Parathyroid adenoma (tissue), 2 donors: Measurements from ENCODE around the gene FN3KRP.
"Not testable (repeated sequence)": the region's sequence is repeated elsewhere in the genome, so short reads cannot be mapped to it uniquely, and the experiment has no call there.

Source experiments
- H2AFZ ChIP-seq: fragments of 300-600 bp; sonication (generic); one replicate; pipeline ENCODE4 v1.7.0; 2017; ENCODE audit warnings: antibody characterized with exemption, mild to moderate bottlenecking
- H3K27ac ChIP-seq: fragments of 300-600 bp; sonication (generic); one replicate; pipeline ENCODE4 v1.7.0; 2017
- H3K27me3 ChIP-seq: fragments of 300-600 bp; sonication (generic); one replicate; pipeline ENCODE4 v1.7.0; 2017; ENCODE audit warnings: low read length; ENCODE audit not compliant: control insufficient read depth, insufficient read depth
- H3K36me3 ChIP-seq: fragments of 300-600 bp; sonication (generic); one replicate; pipeline ENCODE4 v1.7.0; 2017; ENCODE audit warnings: low read length; ENCODE audit not compliant: control insufficient read depth, insufficient read depth
- H3K4me1 ChIP-seq: fragments of 300-600 bp; sonication (generic); one replicate; pipeline ENCODE4 v1.7.0; 2017; ENCODE audit warnings: control low read depth
- H3K4me2 ChIP-seq: fragments of 300-600 bp; sonication (generic); one replicate; pipeline ENCODE4 v1.7.0; 2017; ENCODE audit warnings: low read length
- H3K4me3 ChIP-seq: fragments of 300-600 bp; sonication (generic); one replicate; pipeline ENCODE4 v1.7.0; 2017; ENCODE audit warnings: low read depth, low read length
- H3K79me2 ChIP-seq: fragments of 300-600 bp; sonication (generic); one replicate; pipeline ENCODE4 v1.7.0; 2017; ENCODE audit warnings: control low read depth
- H3K9ac ChIP-seq: fragments of 300-600 bp; sonication (generic); one replicate; pipeline ENCODE4 v1.7.0; 2017; ENCODE audit warnings: mild to moderate bottlenecking
- H3K9me3 ChIP-seq: fragments of 300-600 bp; sonication (generic); one replicate; pipeline ENCODE4 v1.7.0; 2017; ENCODE audit warnings: low read length; ENCODE audit not compliant: control insufficient read depth
- CTCF ChIP-seq: fragments of 300-600 bp; sonication (generic); IDR thresholded peaks from one replicate; pipeline ENCODE4 v1.7.0; 2017; ENCODE audit warnings: antibody characterized with exemption, mild to moderate bottlenecking
- donor health status: primary hyperparathyroidism.

Gene FN3KRP

GRCh38 chr17:82767041-82767754 is 50.7 kb downstream of the FN3KRP start:
- Histone ChIP-seq H3K4me1 (no peaks in the 10 kb centered on the region), H3K79me2 (peaks cover 7% of the 10 kb centered on the region), H3K9ac (no peak overlapping the region), H3K36me3 (no peaks in the 10 kb centered on the region), H3K4me3 (no peak overlapping the region), H3K9me3 (no peaks in the 10 kb centered on the region), H3K27me3 (no peaks in the 10 kb centered on the region), H3K4me2 (no peak overlapping the region), H3K27ac (no peak overlapping the region), H2AFZ (no peak overlapping the region)
- TF ChIP-seq CTCF: peak; percentile 61

- no peaks in the 10 kb centered on the region for H3K79me2 ChIP-seq
- no peaks in the 10 kb centered on the region for H3K9me3 ChIP-seq
- H3K36me3 ChIP-seq: no peaks in the 10 kb centered on the region
- H3K27ac ChIP-seq: no peak overlapping the region
- no peak for TF ChIP-seq CTCF
- H3K27me3 ChIP-seq: no peaks in the 10 kb centered on the region
- no peak overlapping the region for H3K4me2 ChIP-seq
- H3K4me1 ChIP-seq: no peaks in the 10 kb centered on the region
- H3K9ac ChIP-seq: no peak overlapping the region
- no peak overlapping the region for H2AFZ ChIP-seq
- no peak overlapping the region for H3K4me3 ChIP-seq
Observed at GRCh38 chr17:82769041-82769440, 52.5 kb downstream of the FN3KRP start.

GRCh38 chr17:82772026-82772425 is 55.5 kb downstream of the FN3KRP start:
- H3K79me2 ChIP-seq: peaks cover 8% of the 10 kb centered on the region
- H2AFZ ChIP-seq: no peak overlapping the region
- TF ChIP-seq CTCF: no peak
- H3K4me2 ChIP-seq: no peak overlapping the region
- no peak overlapping the region for H3K27ac ChIP-seq
- H3K9me3 ChIP-seq: no peaks in the 10 kb centered on the region
- no peak overlapping the region for H3K4me3 ChIP-seq
- no peaks in the 10 kb centered on the region for H3K27me3 ChIP-seq
- H3K9ac ChIP-seq: no peak overlapping the region
- H3K4me1 ChIP-seq: peaks cover 4% of the 10 kb centered on the region
- no peaks in the 10 kb centered on the region for H3K36me3 ChIP-seq

GRCh38 chr17:82774456-82774855 is 58.0 kb downstream of the FN3KRP start:
- H3K9me3 ChIP-seq, H3K4me2 ChIP-seq, H3K36me3 ChIP-seq, H3K27ac ChIP-seq, H3K4me1 ChIP-seq, H2AFZ ChIP-seq, H3K9ac ChIP-seq, H3K4me3 ChIP-seq, H3K27me3 ChIP-seq: not testable (repeated sequence)
- peaks cover 11% of the 10 kb centered on the region for H3K79me2 ChIP-seq

GRCh38 chr17:82775001-82775823 is 58.7 kb downstream of the FN3KRP start:
- TF ChIP-seq CTCF: peak; percentile 88
- no peaks in the 10 kb centered on the region for H3K9me3 ChIP-seq
- H3K27me3 ChIP-seq: no peaks in the 10 kb centered on the region
- peaks cover 4% of the 10 kb centered on the region for H3K4me1 ChIP-seq
- H2AFZ ChIP-seq: peak overlapping the region; percentile 7
- H3K79me2 ChIP-seq: peaks cover 18% of the 10 kb centered on the region
- H3K27ac ChIP-seq: no peak overlapping the region
- H3K4me3 ChIP-seq: no peak overlapping the region
- H3K9ac ChIP-seq: no peak overlapping the region
- H3K36me3 ChIP-seq: no peaks in the 10 kb centered on the region
- no peak overlapping the region for H3K4me2 ChIP-seq
